NCI-H774 (cell line): Measurements from ENCODE around the gene VWC2L.

Source experiments
- DNase-seq: peaks from one replicate; lab custom pipeline; 2025; lab: John Stamatoyannopoulos, UW

Gene VWC2L

DNA sequence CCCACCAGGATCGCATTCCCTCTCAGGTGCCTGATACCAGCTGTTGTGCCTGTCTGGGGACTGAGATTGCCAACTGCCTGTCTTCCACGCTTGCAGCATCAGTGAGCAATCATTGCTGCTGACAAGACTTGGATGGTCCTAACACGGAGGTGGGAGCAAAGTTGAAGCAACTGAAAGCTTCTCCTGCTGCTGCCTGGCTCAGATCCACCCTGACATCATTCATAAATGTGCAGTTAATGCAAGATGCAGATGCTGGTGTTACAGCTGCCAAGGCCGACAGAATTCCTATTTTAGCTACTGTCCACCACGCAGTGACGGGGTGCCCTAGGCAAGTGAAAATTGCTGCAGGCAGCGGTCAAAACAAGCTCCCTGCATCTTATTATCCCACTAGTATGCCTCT is 131.4 kb downstream of the VWC2L start:
- DNase-seq, result no peak

DNA sequence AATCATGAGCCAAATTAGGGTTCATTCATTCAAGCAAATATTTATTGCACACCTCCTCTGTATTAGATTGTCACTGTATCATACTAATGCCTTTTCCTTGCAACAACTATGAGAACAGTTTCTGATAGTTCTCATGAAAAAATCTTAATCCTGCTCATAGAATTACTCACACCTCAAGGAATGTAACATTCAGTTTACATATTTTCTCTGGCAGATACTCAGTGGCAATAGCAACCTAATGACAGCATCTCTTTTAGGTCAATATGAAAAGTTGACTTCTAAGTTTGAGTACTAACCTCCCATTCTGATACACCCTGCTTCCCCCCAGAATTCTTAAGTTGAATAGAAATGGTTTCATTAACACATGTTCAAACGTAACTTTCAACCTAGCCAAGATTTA is 132.0 kb downstream of the VWC2L start:
- DNase-seq, result no peak

DNA sequence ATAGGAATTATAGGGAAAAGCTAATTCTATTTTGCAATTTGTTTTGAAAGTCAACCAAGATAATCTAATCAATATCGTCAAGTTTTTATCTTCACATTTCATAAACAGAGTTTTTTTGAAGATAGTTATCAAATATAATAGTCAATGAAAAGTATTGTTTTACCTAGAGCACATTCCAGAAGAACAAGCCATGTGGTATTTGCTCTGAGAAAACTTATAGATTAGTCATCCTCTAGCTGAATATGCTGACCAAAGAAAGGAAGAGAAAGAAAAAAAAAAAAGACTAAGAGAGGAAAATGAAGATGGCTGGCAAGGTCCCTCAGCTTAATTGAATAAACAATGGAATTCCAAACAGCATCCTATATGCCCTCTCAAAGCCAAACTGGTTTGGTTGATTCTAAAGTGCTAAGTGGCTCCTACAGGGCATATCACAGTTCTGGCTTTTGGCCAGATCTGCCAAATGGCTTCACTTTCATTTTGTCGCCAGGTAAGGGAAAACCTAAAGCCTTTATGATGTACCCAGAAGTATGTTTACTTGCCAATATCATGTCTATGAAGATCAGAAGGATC is 132.6 kb downstream of the VWC2L start:
- no peak for DNase-seq

DNA sequence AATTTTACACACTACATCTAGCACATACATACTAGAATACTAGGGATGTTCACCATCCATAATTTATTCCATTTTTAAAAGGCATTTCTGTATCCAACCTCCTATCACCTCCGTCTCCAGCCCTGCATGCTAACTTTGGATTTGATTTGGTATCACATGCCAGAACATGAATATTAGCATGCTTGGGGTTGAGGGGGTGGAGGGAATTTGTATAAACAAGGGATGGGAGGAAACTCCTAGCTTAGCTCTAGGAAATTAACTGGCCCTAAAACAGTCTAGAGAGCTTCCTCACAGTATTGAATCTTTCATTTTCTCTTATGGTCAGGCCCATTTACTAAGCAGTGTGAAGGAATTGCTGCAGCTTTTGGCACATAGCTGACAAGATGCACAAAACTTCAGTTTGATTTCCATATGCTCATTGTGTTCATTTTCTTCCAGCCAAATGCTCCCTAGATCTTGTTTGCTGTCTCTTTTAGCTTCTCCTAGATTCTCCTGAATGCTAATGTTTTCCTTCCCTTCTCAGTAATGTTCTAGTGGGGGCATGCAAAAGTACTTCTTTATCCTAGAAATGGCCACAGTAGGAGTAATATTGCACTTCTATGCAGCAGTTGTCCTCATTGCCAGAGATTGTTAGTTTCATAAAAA is 135.2 kb downstream of the VWC2L start:
- no peak for DNase-seq

DNA sequence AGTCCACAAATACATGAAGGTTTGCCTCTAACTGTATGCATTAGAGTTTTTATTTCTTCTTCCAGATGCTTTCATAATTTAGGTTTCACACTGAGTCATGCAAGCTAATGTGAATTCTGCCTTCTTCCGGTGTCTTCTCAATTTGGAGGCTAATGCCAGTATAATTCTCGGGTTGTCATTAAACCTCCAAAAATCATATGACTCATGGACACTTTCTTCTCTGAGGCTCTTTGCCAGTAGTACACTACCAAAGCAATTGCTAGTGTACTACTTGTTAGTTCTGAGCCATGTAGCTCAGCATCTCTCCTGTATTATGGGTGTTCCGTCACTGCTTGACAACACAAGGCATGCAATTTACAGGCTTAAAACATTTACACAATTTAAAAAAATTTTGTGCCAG is 137.1 kb downstream of the VWC2L start:
- DNase-seq, result no peak

DNA sequence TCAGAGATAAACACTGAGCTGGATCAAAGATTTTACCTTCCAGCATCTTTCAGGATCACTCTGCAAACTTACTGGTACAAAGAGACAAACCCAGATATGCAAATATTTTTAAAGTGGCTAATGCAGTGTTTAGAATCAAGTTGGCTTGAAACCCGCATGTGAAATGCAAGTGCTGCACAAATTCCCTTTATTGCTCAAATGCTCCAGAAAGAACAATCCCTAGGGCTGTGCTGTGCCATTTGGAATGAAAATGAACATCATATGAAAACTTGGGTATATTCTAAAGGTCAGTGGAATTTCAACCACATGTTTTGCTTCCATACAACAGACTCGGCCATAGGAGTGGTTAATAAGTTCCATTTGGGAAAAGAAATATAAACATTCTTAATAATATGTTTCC is 139.1 kb downstream of the VWC2L start:
- DNase-seq, result no peak

DNA sequence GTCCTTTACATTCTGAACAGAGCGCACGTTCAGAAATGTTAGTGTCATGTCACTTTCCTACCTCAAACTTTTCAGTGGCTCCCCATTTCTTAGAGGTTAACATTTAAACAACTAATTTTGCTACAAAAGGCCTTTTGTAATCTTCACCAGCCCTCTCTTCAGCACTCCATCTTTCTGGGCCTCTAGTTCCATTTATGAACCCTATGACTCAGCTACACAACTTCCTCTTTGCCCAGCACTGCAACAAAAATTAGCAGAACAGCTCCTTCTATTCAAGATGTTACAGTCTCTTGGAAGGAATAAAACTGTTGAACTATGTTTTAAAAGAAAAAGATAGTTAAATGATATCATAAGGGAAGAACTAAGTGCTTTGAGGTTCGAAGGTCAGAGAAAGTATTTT is 139.9 kb downstream of the VWC2L start:
- DNase-seq, result no peak

DNA sequence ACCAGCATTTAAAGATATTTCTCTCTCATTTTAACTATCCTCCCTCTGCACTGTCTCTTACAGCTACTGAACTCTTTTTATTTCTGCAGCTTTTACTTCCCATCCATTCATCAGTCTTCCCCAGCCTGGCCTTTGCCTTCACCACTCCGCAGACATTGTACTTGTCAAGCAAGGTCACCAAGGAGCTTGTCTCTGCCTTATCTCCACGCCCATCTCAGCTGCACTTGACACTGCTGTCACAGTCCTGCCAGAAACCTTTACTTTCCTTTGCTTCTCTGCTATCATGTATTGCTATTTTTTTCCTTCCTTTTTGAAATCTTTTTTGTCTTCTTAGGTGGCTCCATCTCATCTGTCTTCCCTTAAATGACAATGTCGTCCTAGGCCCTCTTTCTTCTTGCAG is 147.0 kb downstream of the VWC2L start:
- no peak for DNase-seq

DNA sequence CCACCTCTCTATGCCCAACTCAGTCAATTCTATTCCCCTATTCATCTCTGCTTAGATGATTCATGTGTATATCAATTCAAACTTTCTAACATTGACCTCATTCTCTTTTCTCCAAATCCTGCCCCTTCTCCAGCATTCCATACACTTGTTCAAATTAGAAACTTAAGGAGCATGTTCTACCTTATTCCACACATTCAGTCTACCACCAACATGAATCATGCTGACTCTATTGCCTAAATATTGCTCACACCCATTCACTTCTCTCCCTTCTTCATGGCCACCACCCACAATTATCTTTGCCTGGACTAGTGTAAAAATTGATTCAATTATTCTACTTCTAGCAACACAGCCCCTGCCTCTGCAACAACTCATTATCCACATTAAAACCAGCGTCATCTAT is 147.5 kb downstream of the VWC2L start:
- no peak for DNase-seq

DNA sequence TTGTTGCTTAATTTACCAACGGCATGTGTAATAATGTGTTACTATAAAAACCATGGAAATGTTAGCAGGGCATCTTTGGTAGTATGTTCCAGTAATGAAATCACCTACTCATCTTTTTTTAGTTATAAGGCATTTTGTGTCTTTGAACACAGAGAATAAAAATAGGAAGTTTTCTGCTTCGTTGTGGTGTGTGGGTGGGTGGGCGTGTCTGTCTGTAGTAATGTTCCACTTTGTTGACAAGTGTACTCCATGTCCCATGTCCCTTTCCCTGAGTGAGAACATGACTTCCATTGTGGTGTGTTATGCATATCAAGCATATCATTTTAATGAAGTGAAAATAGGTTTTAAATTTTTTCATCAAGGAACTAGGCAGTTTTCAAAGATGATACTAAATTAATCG is 149.3 kb downstream of the VWC2L start:
- DNase-seq, result no peak

DNA sequence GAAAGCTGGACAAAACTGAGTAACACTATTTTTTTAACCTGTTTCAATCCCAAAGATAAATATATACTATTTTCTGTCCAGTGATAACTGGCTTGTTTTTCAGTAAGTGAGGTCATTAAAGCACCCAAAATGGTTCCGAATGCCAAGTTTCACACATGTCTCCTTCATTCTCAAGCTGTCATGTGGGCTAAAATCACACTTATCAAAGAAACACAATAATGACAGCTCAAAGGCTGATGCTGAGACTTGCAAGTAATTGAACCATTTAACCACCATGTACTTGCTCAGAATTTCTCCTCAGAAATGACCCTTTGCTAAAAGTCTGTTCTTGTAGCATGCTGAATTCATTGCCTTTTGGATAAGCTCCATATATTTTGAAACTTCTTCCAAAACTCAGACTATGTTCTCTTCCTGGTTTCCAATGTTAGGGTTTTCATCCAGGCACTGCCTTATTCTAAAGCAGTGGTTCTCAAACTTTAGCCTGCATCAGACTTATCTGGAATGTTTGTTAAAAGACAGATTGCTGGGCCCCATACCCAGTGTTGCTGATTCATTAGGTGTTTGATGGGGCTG is 149.8 kb downstream of the VWC2L start:
- DNase-seq, result no peak

DNA sequence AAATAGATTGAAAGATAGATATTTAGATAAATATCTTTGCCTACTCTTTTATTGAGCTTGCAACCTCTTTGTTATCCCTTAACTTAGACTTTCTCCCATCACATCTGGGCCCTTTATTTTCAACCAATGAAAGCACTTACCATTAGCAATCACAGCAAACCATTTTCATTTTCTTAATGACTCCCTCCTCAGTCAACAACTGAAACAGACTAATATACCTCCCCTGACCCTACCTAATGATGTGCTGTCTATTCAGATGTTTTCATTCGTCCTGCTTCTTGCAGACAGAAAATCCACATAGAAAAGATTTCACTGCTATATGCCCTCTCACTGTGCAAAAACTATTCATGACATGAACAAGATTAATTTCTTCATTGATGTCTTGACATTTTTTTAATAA is 154.4 kb downstream of the VWC2L start:
- DNase-seq, result no peak

DNA sequence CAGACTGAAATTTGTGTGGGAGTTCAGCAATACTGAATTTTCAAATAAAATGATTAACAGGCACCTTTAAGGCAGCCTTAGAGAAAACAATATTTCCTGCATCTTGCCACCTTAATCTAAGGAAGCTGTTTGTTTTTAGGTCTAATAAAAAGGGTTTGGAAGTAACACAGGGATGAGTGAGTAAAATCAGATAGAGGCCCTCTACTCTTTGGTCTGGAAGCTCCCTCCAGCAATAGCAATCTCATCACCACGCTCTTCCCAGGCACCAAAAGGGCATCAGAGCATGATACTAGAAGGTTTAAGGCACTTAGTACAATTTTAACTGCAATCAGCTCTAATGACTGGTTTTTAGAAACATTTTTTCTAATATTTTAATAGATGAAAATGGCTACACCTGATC is 155.6 kb downstream of the VWC2L start:
- no peak for DNase-seq

DNA sequence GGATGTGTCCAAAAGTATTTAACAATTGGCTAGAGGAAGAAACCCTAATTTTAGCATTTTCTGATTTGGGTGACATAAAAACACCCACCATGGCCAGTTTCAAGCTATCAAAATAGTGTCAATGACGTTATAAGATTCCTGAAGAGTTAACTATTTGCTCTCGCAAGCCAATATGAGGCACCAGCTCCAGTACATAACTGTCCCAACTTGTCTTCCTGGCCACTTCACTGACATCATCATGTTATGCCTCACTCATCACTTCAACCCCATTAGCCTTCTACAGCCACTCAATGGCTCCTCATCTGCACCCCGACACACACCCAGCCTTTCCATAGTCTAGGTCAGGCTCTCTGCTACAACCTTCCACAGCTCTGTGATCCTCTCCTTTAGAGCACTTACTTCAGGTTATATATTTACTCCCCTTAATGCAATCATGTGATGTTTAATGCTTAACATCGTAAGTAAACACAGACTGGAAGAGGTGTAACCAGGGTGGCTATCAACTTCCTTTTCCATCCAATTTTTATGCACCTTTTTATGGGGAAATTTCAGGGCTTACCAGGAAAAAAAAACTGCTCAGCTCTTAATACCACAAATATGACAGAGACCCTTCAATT is 158.7 kb downstream of the VWC2L start:
- DNase-seq, result no peak

DNA sequence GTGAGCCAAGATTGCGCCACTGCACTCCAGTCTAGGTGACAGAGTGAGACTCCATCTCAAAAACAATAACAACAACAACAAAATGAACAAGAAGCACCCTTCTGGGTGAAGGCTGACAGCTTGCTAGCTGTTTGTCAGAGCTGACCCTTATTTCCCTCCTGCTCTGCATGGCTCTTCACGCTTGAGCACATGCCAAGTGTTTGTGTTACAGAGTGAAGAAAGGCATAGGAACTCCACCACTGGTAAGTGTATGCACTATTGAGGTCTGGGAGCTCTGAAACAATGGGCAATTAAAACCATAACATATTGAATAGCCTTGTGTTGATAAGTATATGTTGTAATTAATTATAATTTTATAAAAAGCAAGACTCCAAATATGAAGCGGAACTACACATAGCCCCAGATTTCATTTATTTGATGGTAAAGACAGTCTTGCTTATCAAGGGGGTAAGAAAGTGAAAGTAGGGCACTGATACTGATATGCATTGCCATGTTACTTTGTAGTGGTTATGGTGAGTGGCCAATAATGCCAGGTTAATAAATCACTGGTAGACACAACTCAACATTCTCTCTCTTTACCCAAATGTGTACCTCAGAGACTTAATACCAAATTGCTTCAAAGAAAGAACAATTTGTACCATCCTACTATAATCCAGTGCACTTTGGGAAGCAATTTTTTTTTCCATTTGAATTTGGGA is 163.4 kb downstream of the VWC2L start:
- DNase-seq, result no peak

DNA sequence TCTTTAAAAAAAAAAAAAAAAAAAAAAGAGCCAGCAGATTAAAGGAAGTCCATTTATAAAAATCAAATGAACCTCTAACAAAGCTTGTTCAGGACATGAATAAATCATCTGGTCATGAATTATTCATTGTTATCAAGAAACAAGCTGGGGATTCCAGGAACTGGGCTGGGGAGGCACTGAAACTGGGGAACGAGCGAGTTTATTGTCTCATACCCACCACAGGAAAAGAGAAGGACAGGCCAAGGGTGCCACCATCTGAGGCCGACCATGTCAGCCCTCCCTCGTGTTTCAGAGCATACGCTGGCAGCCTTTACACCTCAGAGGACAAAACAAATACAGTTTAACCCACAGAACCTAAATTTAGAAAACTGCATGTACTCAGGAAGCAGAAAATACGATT is 164.2 kb downstream of the VWC2L start:
- DNase-seq, result no peak

DNA sequence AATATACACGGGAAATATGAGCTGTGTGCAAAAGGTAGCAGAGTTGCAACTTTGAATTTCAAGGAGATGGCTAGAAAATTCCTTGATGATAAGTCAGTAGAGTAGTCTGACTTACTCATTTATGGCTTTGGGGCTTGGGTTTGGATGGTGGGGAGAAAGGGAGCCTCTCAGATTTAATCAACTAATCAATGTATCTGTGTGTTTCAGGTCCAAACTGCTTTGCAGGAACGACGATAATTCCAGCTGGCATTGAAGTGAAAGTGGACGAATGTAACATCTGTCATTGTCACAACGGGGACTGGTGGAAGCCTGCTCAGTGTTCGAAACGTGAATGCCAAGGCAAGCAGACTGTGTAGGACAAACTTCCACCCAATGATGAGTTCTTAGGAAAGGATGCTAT is 164.6 kb downstream of the VWC2L start:
- DNase-seq, result peak; percentile 12

DNA sequence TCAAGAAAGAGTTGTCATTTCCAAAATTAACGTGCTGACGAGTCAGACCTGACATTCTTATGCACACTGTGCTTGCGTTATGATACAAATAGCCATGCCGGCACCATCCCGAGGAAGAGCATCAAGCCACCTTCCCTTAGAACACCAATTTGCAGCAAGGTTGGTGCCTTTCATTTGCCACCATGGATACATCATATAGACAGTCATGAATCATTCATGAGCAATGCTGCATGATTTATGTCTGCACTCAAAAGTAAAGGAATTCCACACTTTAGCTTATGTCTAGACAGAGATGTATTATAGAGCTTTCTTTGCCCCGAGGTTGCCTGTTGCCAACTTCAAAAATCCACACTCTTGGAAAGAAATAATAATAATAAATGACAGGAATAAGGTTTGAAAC is 166.9 kb downstream of the VWC2L start:
- DNase-seq, result no peak

DNA sequence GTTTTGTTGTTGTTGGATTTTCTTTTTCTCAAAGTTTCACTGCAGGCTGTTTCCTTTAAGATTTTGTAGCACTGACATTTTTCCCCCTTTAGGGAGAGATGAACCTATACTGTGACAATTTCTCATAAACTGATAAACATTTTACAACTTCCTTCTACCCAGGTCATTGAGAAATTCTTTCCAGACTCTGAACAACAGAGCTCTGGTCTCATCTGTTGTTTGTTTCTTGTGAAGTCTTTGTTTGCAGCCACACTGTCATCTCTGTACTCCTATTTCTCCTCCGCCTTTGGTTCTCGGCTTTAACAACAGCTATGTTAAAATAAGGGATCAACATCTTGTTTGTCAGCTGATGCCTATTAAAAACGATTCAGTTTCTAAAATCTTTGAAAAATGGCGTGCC is 167.6 kb downstream of the VWC2L start:
- no peak for DNase-seq

DNA sequence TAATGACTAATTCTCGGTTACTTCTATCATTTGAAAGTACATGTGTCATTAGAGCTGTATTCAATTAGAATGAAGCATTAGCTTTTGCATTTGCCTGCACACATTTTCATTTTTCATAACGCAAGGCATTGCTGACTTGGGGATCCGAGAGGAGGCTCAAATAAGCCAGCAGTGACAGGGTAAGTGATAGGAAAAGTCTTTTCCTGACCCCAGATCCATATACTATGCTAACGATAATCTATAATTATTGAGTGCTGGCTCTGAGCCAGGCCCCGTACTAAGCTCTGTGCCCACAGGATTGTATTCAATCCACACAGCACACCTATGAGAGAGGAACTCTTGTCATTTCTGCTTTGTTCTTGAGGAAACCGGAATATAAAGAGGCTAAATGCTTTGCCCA is 168.2 kb downstream of the VWC2L start:
- DNase-seq, result no peak

DNA sequence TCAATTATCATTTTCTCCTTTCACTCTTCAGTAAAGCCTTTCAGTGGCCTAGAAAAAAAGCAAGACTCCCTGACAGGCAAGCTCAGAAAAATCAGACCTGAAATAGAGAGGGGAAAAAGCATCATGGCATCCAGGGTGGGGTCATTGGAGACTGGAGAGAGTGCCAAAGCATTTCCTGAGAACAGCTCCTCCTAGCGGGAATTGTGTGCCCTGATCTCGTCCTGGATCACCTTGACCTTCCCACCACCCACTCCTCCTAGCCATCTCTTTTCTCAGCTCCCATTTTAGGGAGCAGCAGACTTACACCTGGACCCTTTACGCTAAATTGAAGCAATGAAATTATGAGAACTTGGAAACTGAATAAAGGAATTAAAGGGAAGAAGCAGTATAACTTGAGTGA is 176.6 kb downstream of the VWC2L start:
- DNase-seq, result no peak

DNA sequence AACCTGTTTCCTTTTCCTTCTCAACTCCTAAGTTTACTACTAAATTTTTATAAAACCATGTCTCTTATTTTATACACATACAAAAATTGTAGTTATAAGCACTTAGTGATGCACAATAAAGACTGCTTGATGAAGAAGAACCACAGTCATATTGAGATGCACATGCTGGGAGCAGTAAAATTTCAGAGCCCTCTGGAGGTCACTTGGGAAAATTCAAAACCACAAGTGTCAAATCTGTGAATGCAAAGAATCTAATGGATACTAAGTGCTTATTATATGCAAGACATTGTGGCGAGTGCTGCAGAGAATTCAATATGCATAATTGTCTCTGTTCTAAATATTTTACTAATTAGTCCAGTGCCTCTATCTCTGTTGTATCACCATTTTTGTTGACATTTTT is 180.5 kb downstream of the VWC2L start:
- no peak for DNase-seq

DNA sequence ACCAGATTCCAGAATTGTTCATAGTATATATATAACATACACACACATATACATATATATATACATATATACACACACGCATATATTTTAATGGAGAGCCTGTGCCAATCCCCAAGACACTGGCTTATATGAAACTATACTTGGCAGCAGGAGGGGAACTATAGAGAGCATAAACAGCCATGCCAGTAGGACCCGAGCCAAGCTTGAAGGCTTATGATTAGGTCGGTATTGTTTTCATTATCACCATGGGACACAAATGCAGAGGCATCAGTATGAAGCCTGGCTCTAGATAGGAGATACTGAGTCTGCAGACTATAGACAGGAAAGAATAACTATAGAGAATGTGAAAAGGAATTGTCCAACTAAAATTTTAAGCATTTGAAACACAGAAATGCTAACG is 181.2 kb downstream of the VWC2L start:
- DNase-seq, result no peak
